Sigmoid colon (tissue), 7 donors: ENCODE data around the gene NARS2. TPM values are rescaled to one million over a fixed set of nuclear protein-coding genes. Genes with fewer than 3 reads are reported as not detected.
"Not testable (repeated sequence)": the region's sequence is repeated elsewhere in the genome, so short reads cannot be mapped to it uniquely, and the experiment has no call there.

Source experiments
- DNase-seq: peaks from one replicate; pipeline ENCODE4 v3.0.0-alpha.2; 2019
- H3K27ac ChIP-seq, 4 donors: fragments of 200-600 bp; sonication (generic); one replicate each; pipeline ENCODE4 v1.5.1; 2016 to 2019; ENCODE audit warnings: mild to moderate bottlenecking in 1 of 4
- H3K27me3 ChIP-seq, 3 donors: fragments of 200-600 bp; sonication (generic); one replicate each; pipeline ENCODE4 v1.5.1; 2019; ENCODE audit warnings: mild to moderate bottlenecking in 1 of 3
- H3K36me3 ChIP-seq, 4 donors: fragments of 200-600 bp; sonication (generic); one replicate each; pipeline ENCODE4 v1.5.1; 2016 to 2019
- H3K4me1 ChIP-seq, 4 donors: fragments of 200-600 bp; sonication (generic); one replicate each; pipeline ENCODE4 v1.5.1; 2017 to 2019
- H3K4me3 ChIP-seq, 4 donors: fragments of 200-600 bp; sonication (generic); one replicate each; pipeline ENCODE4 v1.5.1; 2017 to 2019; ENCODE audit warnings: mild to moderate bottlenecking in 2 of 4, moderate library complexity in 1 of 4
- H3K9me3 ChIP-seq, 4 donors: fragments of 200-600 bp in 3 of 4; sonication (generic) in 3 of 4; one replicate each; pipeline versions ENCODE4 v1.5.1 to v1.6.1; 2013 to 2019
- EP300 ChIP-seq, 4 donors: sonication (generic); formaldehyde crosslinking; IDR thresholded peaks; one replicate each; pipeline ENCODE4 v1.6.1; 2017; ENCODE audit warnings: antibody characterized with exemption in 4 of 4
- POLR2A ChIP-seq, 2 donors: fragments of 450-650 bp; IDR thresholded peaks; one replicate each; pipeline ENCODE4 v1.6.1; 2016; ENCODE audit warnings: antibody characterized with exemption in 2 of 2, mild to moderate bottlenecking in 2 of 2, moderate library complexity in 2 of 2
- POLR2AphosphoS5 ChIP-seq, 4 donors: sonication (generic); formaldehyde crosslinking; IDR thresholded peaks; one replicate each; pipeline ENCODE4 v1.6.1; 2017; ENCODE audit warnings: antibody characterized with exemption in 4 of 4
- WGBS, 2 donors: extraction: QIAGEN DNeasy Blood & Tissue Kit; methylation state at CpG; one replicate each; pipeline ENCODE4 v1.1.7; 2013; 5-methylcytosine and 5-hydroxymethylcytosine counted together
- intact Hi-C: fragments of 100-400 bp; cut with DNase I; formaldehyde crosslinking; loops from one replicate; pipeline ENCODE4 v1.15.1; 2023
- polyA plus RNA-seq, 3 donors: library from polyadenylated mRNA; stranded (reverse); fragments of 200-250 nt; gene quantifications; one replicate each; pipeline ENCODE4 v1.2.3, GENCODE V29; 2013
- total RNA-seq, 4 donors: library from RNA; depleted of rRNA; stranded (reverse); fragments of >200 nt; gene quantifications; one replicate each; pipeline ENCODE4 v1.1.0, GENCODE V29; 2016
- TF ChIP-seq, protein P1 (sequence below), 4 experiments: fragments of 450-650 bp in 3 of 4; fragments of 200-600 bp in 1 of 4; IDR thresholded peaks; one replicate each; pipeline ENCODE4 v1.5.1; 2016 to 2019; ENCODE audit warnings: antibody characterized with exemption in 4 of 4, mild to moderate bottlenecking in 3 of 4, moderate library complexity in 2 of 4
- donor health status: healthy with polysubstance abuse.
- donor health status: Bipolar disorder and iron deficiency.
- donor health status: healthy.

Gene NARS2
- total and polyA plus RNA-seq, 7 donors = 7.8 to 22.2 (median 13.6) TPM

DNA sequence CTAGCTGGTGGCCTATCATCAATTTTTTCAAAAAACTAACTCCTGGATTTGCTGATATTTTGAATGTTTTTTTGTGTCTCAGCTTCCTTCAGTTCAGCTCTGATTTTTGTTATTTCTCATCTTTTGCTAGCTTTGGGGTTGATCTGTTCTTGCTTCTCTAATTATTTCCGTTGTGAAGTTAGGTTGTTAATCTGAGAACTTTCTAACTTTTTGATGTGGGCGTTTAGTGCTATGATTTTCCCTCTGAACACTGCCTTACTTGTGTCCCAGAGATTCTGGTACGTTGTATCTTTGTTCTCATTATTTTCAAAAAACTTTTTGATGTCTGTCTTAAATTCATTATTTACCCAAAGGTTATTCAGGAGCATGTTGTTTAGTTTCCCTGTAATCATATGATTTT is 19.1 kb downstream of the NARS2 start:
- no peak overlapping the region for H3K27ac ChIP-seq
- no peak for DNase-seq
- H3K36me3 ChIP-seq = peaks cover 0 to 18% (median 0%) of the 10 kb centered on the region in 4 donors
- peaks cover 0 to 4% (median under 1%) of the 10 kb centered on the region in 4 donors for H3K4me1 ChIP-seq
- H3K27me3 ChIP-seq = no peaks in the 10 kb centered on the region
- TF ChIP-seq POLR2A (IDR thresholded peaks at IDR 0.05) (no peak), EP300 (IDR thresholded peaks at IDR 0.05) (no peak), POLR2AphosphoS5 (IDR thresholded peaks at IDR 0.05) (no peak)
- TF ChIP-seq, protein P1, sequence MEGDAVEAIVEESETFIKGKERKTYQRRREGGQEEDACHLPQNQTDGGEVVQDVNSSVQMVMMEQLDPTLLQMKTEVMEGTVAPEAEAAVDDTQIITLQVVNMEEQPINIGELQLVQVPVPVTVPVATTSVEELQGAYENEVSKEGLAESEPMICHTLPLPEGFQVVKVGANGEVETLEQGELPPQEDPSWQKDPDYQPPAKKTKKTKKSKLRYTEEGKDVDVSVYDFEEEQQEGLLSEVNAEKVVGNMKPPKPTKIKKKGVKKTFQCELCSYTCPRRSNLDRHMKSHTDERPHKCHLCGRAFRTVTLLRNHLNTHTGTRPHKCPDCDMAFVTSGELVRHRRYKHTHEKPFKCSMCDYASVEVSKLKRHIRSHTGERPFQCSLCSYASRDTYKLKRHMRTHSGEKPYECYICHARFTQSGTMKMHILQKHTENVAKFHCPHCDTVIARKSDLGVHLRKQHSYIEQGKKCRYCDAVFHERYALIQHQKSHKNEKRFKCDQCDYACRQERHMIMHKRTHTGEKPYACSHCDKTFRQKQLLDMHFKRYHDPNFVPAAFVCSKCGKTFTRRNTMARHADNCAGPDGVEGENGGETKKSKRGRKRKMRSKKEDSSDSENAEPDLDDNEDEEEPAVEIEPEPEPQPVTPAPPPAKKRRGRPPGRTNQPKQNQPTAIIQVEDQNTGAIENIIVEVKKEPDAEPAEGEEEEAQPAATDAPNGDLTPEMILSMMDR (IDR thresholded peaks at IDR 0.05) = no peak
- H3K9me3 ChIP-seq = no peaks in the 10 kb centered on the region
- intact Hi-C loops = no loop called here
- 78 to 91% methylated on average over 3 of the region's 3 CpGs for WGBS, 2 donors
- no peak overlapping the region for H3K4me3 ChIP-seq

DNA sequence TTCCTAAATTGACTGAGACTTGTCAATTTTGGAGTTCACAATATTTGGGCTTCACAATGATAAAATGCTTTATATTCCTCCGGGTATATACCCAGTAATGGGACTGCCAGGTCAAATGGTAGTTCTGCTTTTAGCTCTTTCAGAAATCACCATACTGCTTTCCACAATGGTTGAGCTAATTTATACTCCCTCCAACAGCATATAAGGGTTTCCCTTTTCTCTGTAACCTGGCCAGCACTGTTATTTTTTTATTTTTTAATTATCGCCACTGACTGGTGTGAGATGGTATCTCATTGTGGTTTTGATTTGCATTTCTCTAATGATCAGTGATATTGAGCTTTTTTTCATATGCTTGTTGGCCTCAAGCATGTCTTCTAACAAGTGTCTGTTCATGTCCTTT is 21.8 kb downstream of the NARS2 start:
- H3K27ac ChIP-seq = no peak overlapping the region
- whole genome bisulfite sequencing, 2 donors = 93 to 94% methylated on average over 2 of the region's 2 CpGs
- H3K27me3 ChIP-seq = no peaks in the 10 kb centered on the region
- peaks cover 0 to 18% (median 0%) of the 10 kb centered on the region in 4 donors for H3K36me3 ChIP-seq
- H3K9me3 ChIP-seq = no peaks in the 10 kb centered on the region
- H3K4me3 ChIP-seq = no peak overlapping the region
- intact Hi-C loops = no loop called here
- no peak for DNase-seq
- TF ChIP-seq POLR2AphosphoS5 (IDR thresholded peaks at IDR 0.05) = no peak
- no peak for TF ChIP-seq POLR2A (IDR thresholded peaks at IDR 0.05)
- TF ChIP-seq, protein P1 (IDR thresholded peaks at IDR 0.05) = no peak
- TF ChIP-seq EP300 (IDR thresholded peaks at IDR 0.05) = no peak
- no peaks in the 10 kb centered on the region for H3K4me1 ChIP-seq

DNA sequence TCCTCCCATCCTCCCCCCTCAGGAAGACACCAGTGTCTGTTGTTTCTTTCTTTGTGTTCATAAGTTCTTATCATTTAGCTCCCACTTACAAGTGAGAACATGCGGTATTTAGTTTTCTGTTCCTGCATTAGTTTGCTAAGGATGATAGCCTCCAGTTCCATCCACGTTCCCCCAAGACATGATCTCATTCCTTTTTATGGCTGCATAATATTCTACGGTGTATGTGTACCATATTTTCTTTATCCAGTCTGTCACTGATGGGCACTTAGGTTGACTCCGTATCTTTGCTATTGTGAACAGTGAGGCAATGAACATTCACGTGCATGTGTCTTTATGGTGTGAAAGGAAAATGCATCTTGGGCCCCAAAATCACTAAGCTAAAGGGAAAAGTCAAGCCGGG is 22.5 kb downstream of the NARS2 start:
- WGBS, 2 donors = 98% methylated on average over 6 of the region's 6 CpGs
- H3K4me3 ChIP-seq, H3K4me1 ChIP-seq, DNase-seq, intact Hi-C loops, H3K27ac ChIP-seq, H3K9me3 ChIP-seq, H3K27me3 ChIP-seq: not testable (repeated sequence)
- peaks cover 0 to 15% (median 0%) of the 10 kb centered on the region in 4 donors for H3K36me3 ChIP-seq

DNA sequence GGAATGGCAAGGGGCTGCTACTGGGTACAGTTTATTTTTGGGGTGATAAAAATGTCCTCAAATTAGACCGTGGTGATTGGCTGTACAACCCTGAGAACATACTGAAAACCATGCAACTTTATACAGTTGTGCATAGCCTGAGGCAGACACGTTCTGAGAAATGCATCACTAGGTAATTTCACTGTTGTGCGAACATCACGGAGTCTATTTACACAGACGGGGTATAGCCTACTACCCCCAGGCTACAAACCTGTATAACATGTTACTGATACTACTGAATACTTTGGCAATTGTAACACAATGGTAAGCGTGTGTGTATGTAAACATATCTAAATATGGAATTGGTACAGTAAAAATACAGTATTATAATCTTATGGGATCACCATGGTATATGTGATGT is 23.6 kb downstream of the NARS2 start:
- TF ChIP-seq EP300 (IDR thresholded peaks at IDR 0.05) = no peak
- no peak for TF ChIP-seq POLR2AphosphoS5 (IDR thresholded peaks at IDR 0.05)
- TF ChIP-seq POLR2A (IDR thresholded peaks at IDR 0.05) = no peak
- TF ChIP-seq, protein P1 (IDR thresholded peaks at IDR 0.05) = no peak
- Histone ChIP-seq H3K4me1 (no peaks in the 10 kb centered on the region), H3K4me3 (no peak overlapping the region), H3K27ac (no peak overlapping the region), H3K9me3 (no peaks in the 10 kb centered on the region), H3K27me3 (no peaks in the 10 kb centered on the region), H3K36me3 (peaks cover 0 to 5% (median 0%) of the 10 kb centered on the region in 4 donors)
- no peak for DNase-seq
- WGBS, 2 donors = 76 to 83% methylated on average over 6 of the region's 6 CpGs
- intact Hi-C loops = no loop called here

DNA sequence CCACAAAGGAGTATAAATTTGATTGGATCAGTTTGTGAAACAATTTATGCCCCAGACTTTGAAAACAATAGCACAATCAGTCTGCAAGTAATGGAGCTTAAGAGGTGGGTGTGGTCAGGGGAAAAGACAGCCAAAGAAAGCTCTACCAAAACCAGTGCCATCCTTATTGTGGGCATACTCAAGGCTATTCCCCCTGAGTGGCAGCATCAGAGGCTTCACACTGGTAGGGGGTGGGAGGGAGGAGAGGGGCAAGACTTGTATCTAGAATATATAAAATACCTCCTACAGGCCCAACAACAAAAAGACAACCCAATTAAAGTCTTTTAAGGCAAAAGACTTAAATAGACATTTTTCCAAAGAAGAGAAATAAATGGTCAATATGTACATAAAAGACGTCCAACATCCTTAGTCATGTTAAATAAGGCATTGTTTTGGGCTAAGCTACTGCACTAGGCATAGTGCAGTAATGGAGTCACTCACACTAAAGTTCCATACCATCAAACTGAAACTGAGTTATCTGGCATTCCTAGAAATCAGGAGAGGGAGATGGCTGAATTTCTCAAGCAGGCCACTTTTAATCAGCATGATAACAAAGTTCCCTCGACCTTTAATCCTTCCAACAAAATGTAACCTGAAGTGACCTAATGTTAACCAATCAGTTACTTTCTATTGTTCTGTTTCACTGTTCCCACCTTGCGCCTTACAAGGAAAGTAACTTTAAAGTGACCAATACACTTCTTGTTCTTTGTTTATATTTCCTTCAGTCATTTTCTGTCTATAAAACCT is 24.8 kb downstream of the NARS2 start:
- intact Hi-C loops = no loop called here

More for the DNA sequence above, 24.8 kb downstream of the NARS2 start:
- no peak for TF ChIP-seq POLR2AphosphoS5 (IDR thresholded peaks at IDR 0.05)
- TF ChIP-seq POLR2A (IDR thresholded peaks at IDR 0.05) = no peak
- TF ChIP-seq, protein P1 (IDR thresholded peaks at IDR 0.05) = no peak
- no peak for TF ChIP-seq EP300 (IDR thresholded peaks at IDR 0.05)
- no peaks in the 10 kb centered on the region for H3K27me3 ChIP-seq
- H3K4me3 ChIP-seq = no peak overlapping the region
- H3K36me3 ChIP-seq = no peaks in the 10 kb centered on the region
- no peaks in the 10 kb centered on the region for H3K9me3 ChIP-seq
- no peaks in the 10 kb centered on the region for H3K4me1 ChIP-seq
- no peak overlapping the region for H3K27ac ChIP-seq
- no peak for DNase-seq
- WGBS, 2 donors = 24 to 74% methylated on average over 3 of the region's 3 CpGs
